WTC11 (cell line): Measurements from ENCODE around the gene MPZ. TPM values are rescaled to one million over a fixed set of nuclear protein-coding genes. Genes with fewer than 3 reads are reported as not detected.

Source experiments
- AR ChIP-seq: fragments of 250-450 bp; sonication (Bioruptor Pico); IDR thresholded peaks from 2 replicates; pipeline ENCODE4 v1.9.0; 2021; ENCODE audit warnings: mild to moderate bottlenecking
- ATF3 ChIP-seq: sonication (generic); formaldehyde crosslinking; conservative IDR thresholded peaks from 2 replicates; pipeline ENCODE4 v1.8.1; 2022; ENCODE audit warnings: mild to moderate bottlenecking, missing genetic modification reagents
- CBFB ChIP-seq: sonication (generic); formaldehyde crosslinking; IDR thresholded peaks from 2 replicates; pipeline ENCODE4 v1.8.1; 2022; ENCODE audit warnings: mild to moderate bottlenecking, low read depth, missing genetic modification reagents
- CTCF ChIP-seq: fragments of 200-600 bp; IDR thresholded peaks from 2 replicates; pipeline ENCODE4 v1.8.0; 2022; ENCODE audit warnings: antibody characterized with exemption
- GRHL2 ChIP-seq: fragments of 250-450 bp; sonication (Bioruptor Pico); IDR thresholded peaks from 2 replicates; pipeline ENCODE4 v1.8.0; 2022; ENCODE audit warnings: mild to moderate bottlenecking, moderate library complexity; ENCODE audit not compliant: insufficient replicate concordance, severe bottlenecking
- HMGA2 ChIP-seq: fragments of 250-450 bp; sonication (Bioruptor Pico); IDR thresholded peaks from 2 replicates; pipeline ENCODE4 v1.4.0; 2021; ENCODE audit warnings: mild to moderate bottlenecking, moderate library complexity
- IRF2 ChIP-seq: sonication (generic); formaldehyde crosslinking; IDR thresholded peaks from 2 replicates; pipeline ENCODE4 v1.8.0; 2022; ENCODE audit warnings: low read depth, missing genetic modification reagents, borderline replicate concordance
- PRDM15 ChIP-seq: sonication (generic); formaldehyde crosslinking; IDR thresholded peaks from 2 replicates; pipeline ENCODE4 v1.8.0; 2022; ENCODE audit warnings: missing genetic modification reagents
- PRRX2 ChIP-seq: fragments of 250-450 bp; sonication (Bioruptor Pico); IDR thresholded peaks from 2 replicates; pipeline ENCODE4 v1.8.0; 2021; ENCODE audit warnings: mild to moderate bottlenecking
- RORB ChIP-seq: fragments of 250-450 bp; sonication (Bioruptor Pico); IDR thresholded peaks from 2 replicates; pipeline ENCODE4 v1.9.0; 2021; ENCODE audit warnings: mild to moderate bottlenecking
- ZBTB43 ChIP-seq: sonication (generic); formaldehyde crosslinking; IDR thresholded peaks from 2 replicates; pipeline ENCODE4 v1.8.1; 2023; ENCODE audit warnings: mild to moderate bottlenecking, missing genetic modification reagents
- ZNF532 ChIP-seq: fragments of 250-450 bp; sonication (Bioruptor Pico); IDR thresholded peaks from 2 replicates; pipeline ENCODE4 v1.9.0; 2021; ENCODE audit warnings: mild to moderate bottlenecking, borderline replicate concordance
- total RNA-seq: library from RNA; stranded (reverse); gene quantifications from 3 replicates; pipeline ENCODE4 v1.2.3, GENCODE V29; 2021

Gene MPZ
- total RNA-seq, 1 experiment from 2014 or later: 5.2 TPM

- no peak for TF ChIP-seq PRDM15
- no peak for TF ChIP-seq CBFB (CRISPR knock-in tag)
- no peak for TF ChIP-seq ZBTB43 (CRISPR knock-in tag)
- TF ChIP-seq RORB (CRISPR knock-in tag): no peak
- no peak for TF ChIP-seq IRF2 (CRISPR knock-in tag)
- TF ChIP-seq GRHL2: no peak
- TF ChIP-seq ATF3 (CRISPR knock-in tag): no peak
- no peak for TF ChIP-seq ZNF532
- no peak for TF ChIP-seq CTCF
- no peak for TF ChIP-seq AR (CRISPR knock-in tag)
- no peak for TF ChIP-seq HMGA2 (CRISPR knock-in tag)
- TF ChIP-seq PRRX2 (CRISPR knock-in tag): no peak
These were observed 3.9 kb upstream of the MPZ start (continued) for GRCh38 chr1:161313554-161314200.
